Measurements from ENCODE around the gene HORMAD2.

HORMAD2 gene

DNA sequence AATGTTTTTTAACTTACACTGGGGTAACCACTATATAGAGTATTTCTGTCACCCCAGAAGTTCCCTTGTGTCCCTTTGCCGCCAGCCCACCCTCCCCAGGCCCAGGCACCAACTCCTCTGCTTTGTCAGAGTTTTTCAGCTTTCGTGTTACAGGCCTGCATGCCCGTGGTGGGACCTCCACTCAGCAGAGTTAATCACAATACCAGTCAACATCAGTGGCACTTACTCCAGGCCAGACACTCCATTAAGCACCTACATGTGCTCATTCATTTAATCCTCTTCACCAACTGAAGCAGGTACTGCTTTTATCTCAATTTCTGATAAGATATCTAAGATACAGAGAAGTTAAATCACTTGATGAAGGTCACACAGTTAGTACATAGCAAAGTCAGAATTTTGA lies 103.0 kb downstream of the HORMAD2 start:
- no peak overlapping the region for H2AFZ ChIP-seq (ENCODE audit: low read length)
- H2AK5ac ChIP-seq (ENCODE audit: low read depth, low read length): no peak overlapping the region
- no peak overlapping the region for H2BK120ac ChIP-seq (ENCODE audit: low read depth, low read length)
- H3K18ac ChIP-seq (ENCODE audit: low read length): no peak overlapping the region
- H4K8ac ChIP-seq (ENCODE audit: low read depth, low read length): no peak overlapping the region
- no peaks in the 10 kb centered on the region for H3K79me1 ChIP-seq (ENCODE audit: low read depth, low read length)
- no peak overlapping the region for H2BK5ac ChIP-seq (ENCODE audit: low read length)
- H3K23ac ChIP-seq (ENCODE audit: low read depth, low read length, poor library complexity): no peak overlapping the region
- H3K4me3 ChIP-seq (ENCODE audit: low read length in 2 of 2): no peak overlapping the region
- no peaks in the 10 kb centered on the region for H3K36me3 ChIP-seq (replicated peaks in 1 of 2; ENCODE audit: control insufficient read depth in 2 of 2, insufficient read depth in 2 of 2, low read length in 2 of 2)
- H2BK12ac ChIP-seq (ENCODE audit: low read length): no peak overlapping the region
- no peak overlapping the region for H2BK15ac ChIP-seq (ENCODE audit: low read length)
- no peaks in the 10 kb centered on the region for H3K9me3 ChIP-seq (replicated peaks in 1 of 2; ENCODE audit: control insufficient read depth in 2 of 2, insufficient read depth in 1 of 2, low read depth in 1 of 2, low read length in 2 of 2)
- no peak for DNase-seq (ENCODE audit: low spot score)
- H3K14ac ChIP-seq (ENCODE audit: low read length): no peak overlapping the region
- no peak overlapping the region for H3K27ac ChIP-seq (replicated peaks; ENCODE audit: low read length)
- H3K9ac ChIP-seq (ENCODE audit: low read depth, low read length, poor library complexity): no peak overlapping the region
- no peak overlapping the region for H4K91ac ChIP-seq (ENCODE audit: low read depth, low read length, poor library complexity)
- WGBS, 2 donors (ENCODE audit: extremely low coverage in 2 of 2, insufficient read length in 2 of 2, insufficient replicate concordance in 1 of 2): no CpG with 5 or more reads among the region's 3 CpGs
- H3K4me1 ChIP-seq (ENCODE audit: control insufficient read depth in 2 of 2, insufficient read depth in 1 of 2, low read depth in 1 of 2, low read length in 2 of 2): peaks cover 1 to 2% of the 10 kb centered on the region in 2 donors
- no peaks in the 10 kb centered on the region for H3K27me3 ChIP-seq (ENCODE audit: control insufficient read depth in 3 of 3, insufficient read depth in 3 of 3, low read depth in 1 of 3, low read length in 3 of 3)
- H3K4ac ChIP-seq (ENCODE audit: low read length): no peak overlapping the region
- H3K4me2 ChIP-seq (ENCODE audit: insufficient read depth, low read length, poor library complexity, severe bottlenecking): no peak overlapping the region

DNA sequence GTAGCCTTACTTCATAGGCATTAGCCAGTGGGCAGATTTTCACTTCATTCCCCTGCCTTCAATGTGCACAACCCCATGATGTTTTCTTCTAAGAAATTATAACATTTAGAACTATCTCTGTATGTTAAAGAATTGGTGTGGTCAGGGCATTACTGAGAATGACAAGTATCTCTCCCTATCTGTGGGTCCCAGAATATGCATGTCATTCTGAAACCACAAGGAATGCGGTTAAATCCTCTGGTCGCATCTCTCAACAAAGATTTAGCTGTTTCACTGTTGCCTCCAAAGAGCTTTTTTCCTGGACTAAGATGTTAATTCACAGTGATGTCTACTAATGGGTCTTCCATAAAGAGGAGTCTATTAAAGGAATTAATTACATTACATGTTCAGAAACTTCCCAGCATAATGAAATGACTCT lies 103.6 kb downstream of the HORMAD2 start:
- Histone ChIP-seq H3K27ac (replicated peaks; ENCODE audit: low read length) (no peak overlapping the region), H2BK15ac (ENCODE audit: low read length) (no peak overlapping the region), H3K14ac (ENCODE audit: low read length) (no peak overlapping the region), H2BK12ac (ENCODE audit: low read length) (no peak overlapping the region), H2BK120ac (ENCODE audit: low read depth, low read length) (no peak overlapping the region), H3K23ac (ENCODE audit: low read depth, low read length, poor library complexity) (no peak overlapping the region), H3K18ac (ENCODE audit: low read length) (no peak overlapping the region), H2BK5ac (ENCODE audit: low read length) (no peak overlapping the region), H2AK5ac (ENCODE audit: low read depth, low read length) (no peak overlapping the region), H3K4me3 (ENCODE audit: low read length in 2 of 2) (no peak overlapping the region), H3K9me3 (replicated peaks in 1 of 2; ENCODE audit: control insufficient read depth in 2 of 2, insufficient read depth in 1 of 2, low read depth in 1 of 2, low read length in 2 of 2) (no peaks in the 10 kb centered on the region), H3K79me1 (ENCODE audit: low read depth, low read length) (no peaks in the 10 kb centered on the region), H4K91ac (ENCODE audit: low read depth, low read length, poor library complexity) (no peak overlapping the region), H3K9ac (ENCODE audit: low read depth, low read length, poor library complexity) (no peak overlapping the region), H2AFZ (ENCODE audit: low read length) (no peak overlapping the region), H3K4me1 (ENCODE audit: control insufficient read depth in 2 of 2, insufficient read depth in 1 of 2, low read depth in 1 of 2, low read length in 2 of 2) (peaks cover 0 to 1% of the 10 kb centered on the region in 2 donors), H3K27me3 (ENCODE audit: control insufficient read depth in 3 of 3, insufficient read depth in 3 of 3, low read depth in 1 of 3, low read length in 3 of 3) (no peaks in the 10 kb centered on the region), H3K4me2 (ENCODE audit: insufficient read depth, low read length, poor library complexity, severe bottlenecking) (no peak overlapping the region), H3K36me3 (replicated peaks in 1 of 2; ENCODE audit: control insufficient read depth in 2 of 2, insufficient read depth in 2 of 2, low read length in 2 of 2) (no peaks in the 10 kb centered on the region), H4K8ac (ENCODE audit: low read depth, low read length) (no peak overlapping the region), H3K4ac (ENCODE audit: low read length) (no peak overlapping the region)
- WGBS, 2 donors (ENCODE audit: extremely low coverage in 2 of 2, insufficient read length in 2 of 2, insufficient replicate concordance in 1 of 2): no CpG with 5 or more reads among the region's 2 CpGs
- DNase-seq (ENCODE audit: low spot score): no peak

DNA sequence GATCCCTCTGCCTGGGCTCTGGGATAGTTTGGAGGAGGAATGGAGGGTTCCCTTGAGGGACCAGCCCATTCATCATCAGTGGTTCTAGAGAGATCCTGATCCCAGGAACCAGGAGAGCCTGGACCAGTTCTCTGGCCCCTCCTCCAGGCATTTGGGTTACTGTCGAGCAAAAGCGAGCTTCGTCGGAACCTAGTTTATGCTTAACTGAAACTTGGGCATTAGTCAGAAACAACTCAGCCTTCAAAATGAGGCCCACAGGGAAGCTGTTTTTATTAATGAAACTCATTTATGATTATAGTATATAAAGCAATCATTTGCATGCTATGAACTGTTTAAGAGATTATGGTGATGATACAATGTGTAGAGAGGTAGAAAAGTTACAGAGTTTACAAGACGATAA lies 104.9 kb downstream of the HORMAD2 start:
- no peak overlapping the region for H2BK5ac ChIP-seq (ENCODE audit: low read length)
- H3K27ac ChIP-seq (replicated peaks; ENCODE audit: low read length): no peak overlapping the region
- no peak overlapping the region for H3K14ac ChIP-seq (ENCODE audit: low read length)
- no peak overlapping the region for H2AK5ac ChIP-seq (ENCODE audit: low read depth, low read length)
- no peak overlapping the region for H3K18ac ChIP-seq (ENCODE audit: low read length)
- H3K79me1 ChIP-seq (ENCODE audit: low read depth, low read length): no peaks in the 10 kb centered on the region
- no CpG with 5 or more reads among the region's 5 CpGs for WGBS, 2 donors (ENCODE audit: extremely low coverage in 2 of 2, insufficient read length in 2 of 2, insufficient replicate concordance in 1 of 2)
- no peak for DNase-seq (ENCODE audit: low spot score)
- no peak overlapping the region for H3K23ac ChIP-seq (ENCODE audit: low read depth, low read length, poor library complexity)
- no peak overlapping the region for H2BK15ac ChIP-seq (ENCODE audit: low read length)
- H4K8ac ChIP-seq (ENCODE audit: low read depth, low read length): no peak overlapping the region
- no peak overlapping the region for H3K9ac ChIP-seq (ENCODE audit: low read depth, low read length, poor library complexity)
- no peaks in the 10 kb centered on the region for H3K9me3 ChIP-seq (replicated peaks in 1 of 2; ENCODE audit: control insufficient read depth in 2 of 2, insufficient read depth in 1 of 2, low read depth in 1 of 2, low read length in 2 of 2)
- no peaks in the 10 kb centered on the region for H3K36me3 ChIP-seq (replicated peaks in 1 of 2; ENCODE audit: control insufficient read depth in 2 of 2, insufficient read depth in 2 of 2, low read length in 2 of 2)
- H3K4me2 ChIP-seq (ENCODE audit: insufficient read depth, low read length, poor library complexity, severe bottlenecking): no peak overlapping the region
- peaks cover 0 to 1% of the 10 kb centered on the region in 2 donors for H3K4me1 ChIP-seq (ENCODE audit: control insufficient read depth in 2 of 2, insufficient read depth in 1 of 2, low read depth in 1 of 2, low read length in 2 of 2)
- H3K27me3 ChIP-seq (ENCODE audit: control insufficient read depth in 3 of 3, insufficient read depth in 3 of 3, low read depth in 1 of 3, low read length in 3 of 3): no peaks in the 10 kb centered on the region
- no peak overlapping the region for H2AFZ ChIP-seq (ENCODE audit: low read length)
- no peak overlapping the region for H3K4ac ChIP-seq (ENCODE audit: low read length)
- H3K4me3 ChIP-seq (ENCODE audit: low read length in 2 of 2): no peak overlapping the region
- H2BK120ac ChIP-seq (ENCODE audit: low read depth, low read length): no peak overlapping the region
- no peak overlapping the region for H4K91ac ChIP-seq (ENCODE audit: low read depth, low read length, poor library complexity)
- H2BK12ac ChIP-seq (ENCODE audit: low read length): no peak overlapping the region

DNA sequence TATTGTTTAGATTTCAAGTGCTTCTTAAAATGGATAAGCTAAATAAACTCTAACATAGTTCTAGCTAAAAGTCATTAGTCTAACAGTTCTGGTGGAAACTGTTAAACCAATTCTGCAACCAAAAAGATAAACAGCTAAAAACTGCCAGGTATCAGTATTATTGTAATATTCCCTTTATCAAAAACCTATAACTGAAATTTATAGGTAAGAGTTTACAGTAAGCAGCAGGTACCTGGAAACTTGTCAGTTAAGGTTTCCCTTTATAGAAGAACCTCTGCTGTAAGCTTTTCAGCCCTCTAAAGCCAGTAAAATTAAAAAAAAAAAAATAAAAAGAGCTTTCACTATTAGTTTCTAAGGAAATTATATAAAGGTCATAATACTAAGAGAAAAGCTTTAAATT lies 105.3 kb downstream of the HORMAD2 start:
- Histone ChIP-seq H2BK120ac (ENCODE audit: low read depth, low read length) (no peak overlapping the region), H3K27ac (replicated peaks; ENCODE audit: low read length) (no peak overlapping the region), H2BK15ac (ENCODE audit: low read length) (no peak overlapping the region), H3K4ac (ENCODE audit: low read length) (no peak overlapping the region), H3K79me1 (ENCODE audit: low read depth, low read length) (no peaks in the 10 kb centered on the region), H3K4me2 (ENCODE audit: insufficient read depth, low read length, poor library complexity, severe bottlenecking) (no peak overlapping the region), H3K9me3 (replicated peaks in 1 of 2; ENCODE audit: control insufficient read depth in 2 of 2, insufficient read depth in 1 of 2, low read depth in 1 of 2, low read length in 2 of 2) (no peaks in the 10 kb centered on the region), H3K23ac (ENCODE audit: low read depth, low read length, poor library complexity) (no peak overlapping the region), H4K8ac (ENCODE audit: low read depth, low read length) (no peak overlapping the region), H4K91ac (ENCODE audit: low read depth, low read length, poor library complexity) (no peak overlapping the region), H2BK12ac (ENCODE audit: low read length) (no peak overlapping the region), H3K27me3 (ENCODE audit: control insufficient read depth in 3 of 3, insufficient read depth in 3 of 3, low read depth in 1 of 3, low read length in 3 of 3) (no peaks in the 10 kb centered on the region), H2AFZ (ENCODE audit: low read length) (no peak overlapping the region), H3K4me3 (ENCODE audit: low read length in 2 of 2) (no peak overlapping the region), H3K18ac (ENCODE audit: low read length) (no peak overlapping the region), H3K9ac (ENCODE audit: low read depth, low read length, poor library complexity) (no peak overlapping the region), H2BK5ac (ENCODE audit: low read length) (no peak overlapping the region), H3K36me3 (replicated peaks in 1 of 2; ENCODE audit: control insufficient read depth in 2 of 2, insufficient read depth in 2 of 2, low read length in 2 of 2) (no peaks in the 10 kb centered on the region), H2AK5ac (ENCODE audit: low read depth, low read length) (no peak overlapping the region), H3K14ac (ENCODE audit: low read length) (no peak overlapping the region), H3K4me1 (ENCODE audit: control insufficient read depth in 2 of 2, insufficient read depth in 1 of 2, low read depth in 1 of 2, low read length in 2 of 2) (peaks cover 0 to 1% of the 10 kb centered on the region in 2 donors)
- DNase-seq (ENCODE audit: low spot score): no peak
